ENCODE results near the gene PIP5KL1. TPM values are rescaled to one million over a fixed set of nuclear protein-coding genes. Genes with fewer than 3 reads are reported as not detected.
A peak's percentile ranks its signal among the peaks of the same experiment; 100 is the strongest.

PIP5KL1 gene, protein sequence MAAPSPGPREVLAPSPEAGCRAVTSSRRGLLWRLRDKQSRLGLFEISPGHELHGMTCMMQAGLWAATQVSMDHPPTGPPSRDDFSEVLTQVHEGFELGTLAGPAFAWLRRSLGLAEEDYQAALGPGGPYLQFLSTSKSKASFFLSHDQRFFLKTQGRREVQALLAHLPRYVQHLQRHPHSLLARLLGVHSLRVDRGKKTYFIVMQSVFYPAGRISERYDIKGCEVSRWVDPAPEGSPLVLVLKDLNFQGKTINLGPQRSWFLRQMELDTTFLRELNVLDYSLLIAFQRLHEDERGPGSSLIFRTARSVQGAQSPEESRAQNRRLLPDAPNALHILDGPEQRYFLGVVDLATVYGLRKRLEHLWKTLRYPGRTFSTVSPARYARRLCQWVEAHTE
- polyA plus RNA-seq (2013, experiment 1 of 2): 4.1 TPM
- polyA plus RNA-seq (2013, experiment 2 of 2): 3.5 TPM

DNA sequence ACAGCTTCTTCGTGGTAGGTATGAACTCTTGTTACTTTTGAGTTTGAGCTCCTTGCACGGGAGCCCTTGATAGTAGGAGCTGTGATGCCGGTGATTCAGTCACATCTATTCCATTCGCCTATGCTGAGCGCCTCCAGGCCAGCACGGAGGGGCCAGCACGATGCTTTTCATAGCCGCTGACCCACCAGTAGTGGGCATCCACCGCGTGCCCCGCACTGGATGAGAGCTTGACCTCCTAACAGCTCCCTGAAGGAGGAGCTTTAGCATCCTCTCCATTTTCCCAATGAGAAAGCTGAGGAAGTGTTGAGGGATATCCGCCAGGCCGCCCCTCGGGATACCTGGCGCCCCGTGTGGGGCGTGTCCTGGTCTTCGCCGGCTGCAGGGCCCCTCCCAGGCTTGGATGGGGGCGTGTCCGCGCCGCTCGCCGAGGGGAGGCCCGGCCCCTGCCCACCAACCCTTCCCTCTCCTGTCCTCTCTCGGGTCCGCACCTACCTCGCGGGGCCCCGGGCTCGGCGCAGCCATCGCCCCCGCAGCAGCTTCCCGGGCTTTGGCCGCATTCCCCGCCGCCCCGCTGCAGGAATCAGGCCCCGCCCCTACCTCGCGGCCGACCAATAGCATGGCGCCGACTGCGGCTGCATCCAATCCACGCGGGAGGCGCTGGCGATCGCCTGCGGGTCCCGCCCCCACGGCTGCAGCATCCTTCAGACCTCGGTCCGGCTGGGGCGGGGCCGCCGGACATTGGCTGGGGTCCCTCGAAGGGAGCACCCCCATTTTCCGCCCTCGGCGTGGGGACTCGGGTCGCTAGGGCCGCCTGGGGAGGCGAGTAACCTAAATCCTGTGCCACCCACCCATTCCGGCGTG is at the start of gene PIP5KL1:
TSS of gene PIP5KL1 (minus strand) at position 547 of the 861 bp plus-strand sequence. CDS start at position 522, 25 bp downstream.
- Histone ChIP-seq H4K8ac (ENCODE audit: low read depth, low read length) (no peak within 1 kb of the TSS), H3K27ac (ENCODE audit: low read depth, low read length) (no peak within 1 kb of the TSS), H2AK5ac (ENCODE audit: low read length) (no peak within 1 kb of the TSS), H3K79me2 (ENCODE audit: control insufficient read depth, insufficient read depth, low read length) (no peaks in the 10 kb centered on the region), H3K4me2 (ENCODE audit: low read length) (peak within 1 kb of the TSS; percentile 60), H3K23ac (ENCODE audit: low read length) (no peak within 1 kb of the TSS), H4K5ac (ENCODE audit: low read length) (no peak within 1 kb of the TSS), H3K9ac (ENCODE audit: low read length) (peak within 1 kb of the TSS; percentile 62), H2BK5ac (ENCODE audit: low read length) (no peak within 1 kb of the TSS), H3K4me1 (ENCODE audit: control insufficient read depth, low read depth, low read length) (peaks cover 9% of the 10 kb centered on the region), H3K4ac (ENCODE audit: low read depth, low read length) (no peak within 1 kb of the TSS), H3K36me3 (ENCODE audit: control insufficient read depth, insufficient read depth, low read length) (no peaks in the 10 kb centered on the region), H3K56ac (ENCODE audit: low read length) (peak within 1 kb of the TSS; percentile 67), H3K27me3 (ENCODE audit: insufficient read depth, low read length, poor library complexity) (no peaks in the 10 kb centered on the region), H3K4me3 (ENCODE audit: low read length) (peak within 1 kb of the TSS; percentile 46), H3K79me1 (ENCODE audit: low read length) (peaks cover 2% of the 10 kb centered on the region), H2BK120ac (ENCODE audit: low read depth, low read length) (no peak within 1 kb of the TSS), H3K18ac (ENCODE audit: low read length) (no peak within 1 kb of the TSS), H2BK15ac (replicated peaks; ENCODE audit: low read depth) (no peak within 1 kb of the TSS)
- no CpG with 5 or more reads among the region's 70 CpGs for WGBS (ENCODE audit: extremely low coverage, insufficient coverage, low lambda C conversion rate)
- peak; percentile 92 for DNase-seq

DNA sequence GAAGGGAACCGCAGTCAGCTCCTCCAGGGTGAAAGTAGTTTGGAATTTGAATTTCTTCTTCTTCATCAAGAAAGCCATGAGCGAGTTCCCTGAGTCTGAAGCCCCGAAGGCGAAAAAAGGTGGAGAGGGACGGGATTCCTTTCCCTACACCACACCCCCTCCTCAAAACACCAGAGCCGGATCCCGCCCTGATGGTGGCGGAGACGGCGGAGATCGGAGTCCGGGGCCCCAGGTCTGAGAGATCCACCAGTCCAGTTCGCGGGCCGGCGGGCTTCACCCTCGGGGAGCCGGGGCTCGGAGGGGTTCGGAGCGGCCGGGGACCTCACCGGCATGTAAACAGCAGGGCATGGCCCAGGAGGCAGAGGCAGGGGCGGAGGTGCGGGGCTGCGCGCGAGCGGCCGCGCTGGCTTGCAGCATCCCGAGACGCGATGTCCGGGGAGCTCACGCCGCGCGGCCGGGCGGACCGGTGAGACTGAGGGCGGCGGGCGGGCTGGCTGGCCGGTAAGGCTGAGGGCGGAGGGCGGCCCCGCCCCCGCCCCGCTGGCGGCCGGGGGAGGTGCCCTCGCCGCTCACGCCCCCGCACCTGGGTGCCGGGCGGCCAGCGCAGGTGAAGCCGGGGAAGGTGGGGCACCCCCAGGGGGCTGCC is 49.6 kb upstream of the PIP5KL1 start:
- H3K4ac ChIP-seq (ENCODE audit: low read depth, low read length): peak overlapping the region; percentile 75
- H2AK5ac ChIP-seq (ENCODE audit: low read length): no peak overlapping the region
- no peak overlapping the region for H2BK5ac ChIP-seq (ENCODE audit: low read length)
- peaks cover 44% of the 10 kb centered on the region for H3K79me2 ChIP-seq (ENCODE audit: control insufficient read depth, insufficient read depth, low read length)
- peaks cover 27% of the 10 kb centered on the region for H3K79me1 ChIP-seq (ENCODE audit: low read length)
- H3K27me3 ChIP-seq (ENCODE audit: insufficient read depth, low read length, poor library complexity): no peaks in the 10 kb centered on the region
- H2BK120ac ChIP-seq (ENCODE audit: low read depth, low read length): peak overlapping the region; percentile 19
- no peak overlapping the region for H4K8ac ChIP-seq (ENCODE audit: low read depth, low read length)
- no CpG with 5 or more reads among the region's 61 CpGs for WGBS (ENCODE audit: extremely low coverage, insufficient coverage, low lambda C conversion rate)
- no peak overlapping the region for H2BK15ac ChIP-seq (replicated peaks; ENCODE audit: low read depth)
- H3K18ac ChIP-seq (ENCODE audit: low read length): peak overlapping the region; percentile 86
- DNase-seq: peak; percentile 71
- peak overlapping the region; percentile 87 for H3K9ac ChIP-seq (ENCODE audit: low read length)
- peak overlapping the region; percentile 57 for H3K23ac ChIP-seq (ENCODE audit: low read length)
- peak overlapping the region; percentile 93 for H3K56ac ChIP-seq (ENCODE audit: low read length)
- H3K4me3 ChIP-seq (ENCODE audit: low read length): peak overlapping the region; percentile 68
- H4K5ac ChIP-seq (ENCODE audit: low read length): no peak overlapping the region
- H3K4me1 ChIP-seq (ENCODE audit: control insufficient read depth, low read depth, low read length): peaks cover 8% of the 10 kb centered on the region
- no peaks in the 10 kb centered on the region for H3K36me3 ChIP-seq (ENCODE audit: control insufficient read depth, insufficient read depth, low read length)
- peak overlapping the region; percentile 85 for H3K27ac ChIP-seq (ENCODE audit: low read depth, low read length)
- peak overlapping the region; percentile 29 for H3K4me2 ChIP-seq (ENCODE audit: low read length)

DNA sequence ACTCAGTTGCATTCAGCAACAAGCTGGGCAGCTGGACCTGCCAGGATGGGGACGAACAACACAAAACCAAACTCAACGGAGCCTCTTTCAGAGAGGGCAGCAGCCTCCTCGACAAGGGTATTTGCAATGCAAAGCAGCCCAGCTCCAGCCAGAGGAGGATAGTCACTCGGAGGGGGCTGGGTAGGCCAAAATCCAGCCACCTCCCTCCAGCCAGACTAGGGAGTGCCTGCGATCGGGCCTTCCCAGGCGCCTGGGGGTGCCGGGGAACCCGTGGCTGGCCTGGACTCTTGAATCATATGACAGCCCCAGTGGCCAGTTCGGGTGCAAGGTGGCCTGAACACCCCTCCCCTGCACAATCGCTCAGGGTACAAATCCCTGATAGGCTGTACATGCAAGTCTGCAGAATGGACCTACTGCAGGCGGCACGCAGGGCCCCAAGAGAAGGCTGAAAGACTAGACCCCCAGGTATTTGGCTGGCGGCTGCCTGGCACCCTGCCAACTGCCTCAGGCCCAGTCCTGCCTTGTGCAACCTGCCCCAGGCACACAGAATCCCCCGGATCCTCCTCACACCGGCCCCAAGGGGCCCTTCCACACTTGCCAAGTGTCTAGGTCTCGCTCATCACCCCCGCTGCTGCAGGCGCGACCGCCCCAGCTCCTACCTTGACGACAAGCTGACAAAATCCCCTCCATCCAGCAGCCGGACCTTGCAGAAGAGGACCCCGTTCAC is 48.9 kb upstream of the PIP5KL1 start:
- H2AK5ac ChIP-seq (ENCODE audit: low read length): no peak overlapping the region
- no CpG with 5 or more reads among the region's 24 CpGs for WGBS (ENCODE audit: extremely low coverage, insufficient coverage, low lambda C conversion rate)

DNA sequence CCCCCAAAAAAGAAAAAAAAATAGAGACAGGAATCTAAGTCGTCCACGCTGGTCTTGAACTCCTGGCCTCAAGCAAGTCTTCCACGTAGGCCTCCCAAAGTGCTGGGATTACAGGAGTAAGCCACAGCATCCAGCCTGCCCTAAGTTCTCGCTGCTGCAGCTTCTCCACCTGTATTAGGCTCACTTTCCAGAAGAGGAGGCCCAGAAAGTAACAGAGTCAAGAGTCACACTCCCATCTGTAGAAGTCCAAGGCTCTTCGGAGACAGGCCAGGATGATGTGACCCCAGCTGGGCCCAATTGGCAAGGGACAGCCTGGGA is 48.4 kb upstream of the PIP5KL1 start:
- Histone ChIP-seq H2BK15ac (replicated peaks; ENCODE audit: low read depth) (no peak overlapping the region), H3K23ac (ENCODE audit: low read length) (peak overlapping the region; percentile 59), H3K27me3 (ENCODE audit: insufficient read depth, low read length, poor library complexity) (no peaks in the 10 kb centered on the region), H3K27ac (ENCODE audit: low read depth, low read length) (peak overlapping the region; percentile 29), H3K4ac (ENCODE audit: low read depth, low read length) (no peak overlapping the region), H2AK5ac (ENCODE audit: low read length) (no peak overlapping the region), H3K36me3 (ENCODE audit: control insufficient read depth, insufficient read depth, low read length) (no peaks in the 10 kb centered on the region), H4K8ac (ENCODE audit: low read depth, low read length) (no peak overlapping the region), H3K4me2 (ENCODE audit: low read length) (peak overlapping the region; percentile 17), H2BK5ac (ENCODE audit: low read length) (no peak overlapping the region), H3K79me1 (ENCODE audit: low read length) (peaks cover 29% of the 10 kb centered on the region), H3K18ac (ENCODE audit: low read length) (no peak overlapping the region), H3K79me2 (ENCODE audit: control insufficient read depth, insufficient read depth, low read length) (peaks cover 56% of the 10 kb centered on the region), H3K56ac (ENCODE audit: low read length) (peak overlapping the region; percentile 93), H3K4me3 (ENCODE audit: low read length) (peak overlapping the region; percentile 68), H2BK120ac (ENCODE audit: low read depth, low read length) (no peak overlapping the region), H3K4me1 (ENCODE audit: control insufficient read depth, low read depth, low read length) (peaks cover 8% of the 10 kb centered on the region), H3K9ac (ENCODE audit: low read length) (peak overlapping the region; percentile 87), H4K5ac (ENCODE audit: low read length) (no peak overlapping the region)
- no CpG with 5 or more reads among the region's 5 CpGs for WGBS (ENCODE audit: extremely low coverage, insufficient coverage, low lambda C conversion rate)
- DNase-seq: no peak

More for the DNA sequence above, 48.9 kb upstream of the PIP5KL1 start:
- Histone ChIP-seq H3K9ac (ENCODE audit: low read length) (peak overlapping the region; percentile 87), H3K79me1 (ENCODE audit: low read length) (peaks cover 29% of the 10 kb centered on the region), H3K4me2 (ENCODE audit: low read length) (peak overlapping the region; percentile 17), H3K56ac (ENCODE audit: low read length) (peak overlapping the region; percentile 93), H3K27me3 (ENCODE audit: insufficient read depth, low read length, poor library complexity) (no peaks in the 10 kb centered on the region), H3K4ac (ENCODE audit: low read depth, low read length) (no peak overlapping the region), H3K23ac (ENCODE audit: low read length) (no peak overlapping the region), H2BK5ac (ENCODE audit: low read length) (no peak overlapping the region), H2BK120ac (ENCODE audit: low read depth, low read length) (no peak overlapping the region), H3K36me3 (ENCODE audit: control insufficient read depth, insufficient read depth, low read length) (no peaks in the 10 kb centered on the region), H3K27ac (ENCODE audit: low read depth, low read length) (peak overlapping the region; percentile 46), H3K79me2 (ENCODE audit: control insufficient read depth, insufficient read depth, low read length) (peaks cover 50% of the 10 kb centered on the region), H2BK15ac (replicated peaks; ENCODE audit: low read depth) (no peak overlapping the region), H4K5ac (ENCODE audit: low read length) (no peak overlapping the region), H3K4me3 (ENCODE audit: low read length) (peak overlapping the region; percentile 68), H3K4me1 (ENCODE audit: control insufficient read depth, low read depth, low read length) (peaks cover 8% of the 10 kb centered on the region), H3K18ac (ENCODE audit: low read length) (no peak overlapping the region), H4K8ac (ENCODE audit: low read depth, low read length) (no peak overlapping the region)
- DNase-seq: peak; percentile 83
